OCI-LY3 (cell line): Measurements from ENCODE around the gene PDCD7.

ENCODE experiments used
- CTCF ChIP-seq: fragments of 200-600, 300-600 bp; sonication (generic); IDR thresholded peaks from 2 replicates; pipeline ENCODE4 v1.5.1; 2014; ENCODE audit warnings: antibody characterized with exemption, low read length, low read depth
- EZH2phosphoT487 ChIP-seq: fragments of 200-600 bp; shearing (Covaris generic); IDR thresholded peaks from 2 replicates; pipeline ENCODE4 v1.6.1; 2018; ENCODE audit warnings: antibody characterized with exemption, mixed run types, low read depth

- no peak for TF ChIP-seq CTCF
- no peak for TF ChIP-seq EZH2phosphoT487
These were observed 55.6 kb downstream of the PDCD7 start for GRCh38 chr15:65077981-65078352.
